HG03457 (cell line): ENCODE results near the gene PER2.

Experiments
- ATAC-seq: cut with Tn5 transposase; IDR thresholded peaks from one replicate; pipeline ENCODE4 v1.9.1; 2021; ENCODE audit warnings: moderate number of reproducible peaks; ENCODE audit not compliant: unreplicated experiment

Gene PER2

DNA sequence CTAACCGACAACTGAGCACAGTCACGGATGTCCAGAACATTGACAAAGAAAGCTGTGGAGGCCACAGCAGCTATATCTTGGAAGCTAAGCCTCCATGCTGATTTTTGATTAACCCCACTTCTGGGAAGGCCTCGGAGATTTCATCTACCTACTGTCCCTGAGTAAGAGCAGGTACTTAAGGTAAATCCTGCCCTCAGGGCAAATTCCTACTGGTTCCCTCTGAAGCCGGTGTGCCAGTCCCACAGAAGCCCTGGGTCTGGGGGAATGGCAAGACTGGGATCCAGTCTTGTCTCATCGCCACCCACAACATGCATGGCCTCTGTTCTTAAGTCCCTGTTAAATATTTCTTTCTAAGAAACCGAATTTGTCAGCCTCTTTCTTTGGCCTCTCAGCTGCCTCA is 18.7 kb downstream of the PER2 start:
- ATAC-seq, result no peak

DNA sequence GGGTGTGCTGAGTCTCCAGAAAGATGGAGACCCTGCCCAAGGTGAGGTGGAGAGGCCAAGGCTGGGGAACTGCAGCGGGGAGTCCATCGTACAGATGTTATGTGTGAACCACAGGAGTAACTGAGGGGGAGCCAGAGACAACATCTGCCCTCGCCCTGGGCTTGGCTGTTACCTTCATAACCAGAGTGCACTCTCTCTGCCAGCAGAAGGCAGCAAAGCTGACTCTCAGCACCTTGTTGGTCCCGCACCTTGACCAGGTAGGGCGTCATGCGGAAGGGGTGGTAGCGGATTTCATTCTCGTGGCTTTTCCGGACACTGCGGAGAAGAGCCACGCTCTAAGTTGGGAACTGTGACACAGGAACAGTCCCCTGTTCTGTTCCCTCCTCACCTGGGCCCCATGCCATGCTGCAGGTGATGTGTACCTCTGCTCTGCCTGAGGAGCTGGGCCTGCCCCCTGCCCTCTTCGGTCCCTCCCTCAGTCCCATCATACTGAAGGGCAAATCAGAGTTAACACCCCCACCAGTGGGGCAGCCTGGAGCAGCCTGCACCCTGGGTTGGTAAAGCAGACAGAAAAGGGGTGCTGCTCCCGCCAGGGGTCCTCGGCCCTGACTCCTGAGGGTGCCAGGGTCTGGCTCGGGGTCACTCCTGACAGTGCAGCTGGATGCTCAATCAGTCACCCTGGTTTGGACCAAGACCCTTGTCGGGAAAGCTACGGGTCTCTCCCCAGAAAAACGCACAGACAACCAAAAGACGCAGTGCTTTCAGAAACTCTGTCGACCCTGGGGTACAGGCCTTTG is 20.3 kb downstream of the PER2 start:
- no peak for ATAC-seq

DNA sequence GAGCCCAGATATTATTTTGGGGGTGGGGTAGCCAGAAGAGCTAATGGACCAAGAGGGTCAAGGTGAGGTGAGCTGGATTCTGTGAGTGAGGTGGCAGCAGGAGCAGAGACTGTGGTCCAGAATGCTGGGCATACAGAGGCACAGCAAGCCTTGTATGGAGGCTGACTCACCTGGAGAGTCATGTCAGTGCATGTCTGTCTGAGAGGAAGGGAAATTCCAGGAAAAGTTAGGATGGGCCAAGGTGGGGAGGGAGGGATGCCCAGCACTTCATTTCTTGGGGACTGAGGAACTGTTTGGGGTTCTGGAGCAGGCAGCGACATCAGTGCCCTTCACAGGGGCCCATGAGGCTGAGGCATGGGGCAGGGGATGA is 21.1 kb downstream of the PER2 start:
- no peak for ATAC-seq

DNA sequence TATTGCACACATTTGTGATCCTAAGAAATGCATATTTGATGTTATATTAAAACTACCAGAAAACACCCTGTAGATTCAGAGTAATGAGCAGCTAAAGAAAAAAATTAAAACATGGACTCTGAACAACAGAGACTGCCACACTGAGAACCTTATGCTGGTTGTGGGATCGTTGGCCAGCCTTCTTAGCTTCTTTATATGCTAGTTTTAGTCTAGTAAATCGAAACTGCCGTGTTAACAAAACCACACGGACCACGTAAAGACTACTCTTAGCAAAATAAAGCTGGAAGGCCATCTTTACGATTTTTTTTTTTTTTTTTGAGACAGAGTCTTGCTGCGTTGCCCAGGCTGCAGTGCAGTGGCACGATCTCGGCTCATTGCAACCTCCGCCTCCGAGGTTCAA is 22.8 kb downstream of the PER2 start:
- no peak for ATAC-seq

DNA sequence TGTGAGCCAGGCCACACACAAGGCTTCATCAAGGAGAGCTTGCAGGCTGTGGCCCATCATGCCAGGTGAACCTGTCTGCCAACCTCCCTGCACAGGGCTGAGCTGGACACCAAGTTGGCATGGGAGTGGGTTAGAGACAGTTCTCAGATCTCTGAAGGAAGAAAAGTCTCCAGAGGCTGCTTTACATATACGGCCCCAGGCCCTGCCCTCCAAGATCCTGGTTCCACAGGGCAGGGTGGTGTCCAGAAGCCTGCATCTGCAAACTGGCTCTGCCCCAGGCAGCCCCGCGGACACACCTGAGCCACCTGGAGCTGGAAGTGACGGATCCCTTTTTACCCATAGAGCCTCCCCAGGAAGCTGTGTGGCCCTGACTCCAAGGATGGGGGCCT is 24.3 kb downstream of the PER2 start:
- no peak for ATAC-seq

DNA sequence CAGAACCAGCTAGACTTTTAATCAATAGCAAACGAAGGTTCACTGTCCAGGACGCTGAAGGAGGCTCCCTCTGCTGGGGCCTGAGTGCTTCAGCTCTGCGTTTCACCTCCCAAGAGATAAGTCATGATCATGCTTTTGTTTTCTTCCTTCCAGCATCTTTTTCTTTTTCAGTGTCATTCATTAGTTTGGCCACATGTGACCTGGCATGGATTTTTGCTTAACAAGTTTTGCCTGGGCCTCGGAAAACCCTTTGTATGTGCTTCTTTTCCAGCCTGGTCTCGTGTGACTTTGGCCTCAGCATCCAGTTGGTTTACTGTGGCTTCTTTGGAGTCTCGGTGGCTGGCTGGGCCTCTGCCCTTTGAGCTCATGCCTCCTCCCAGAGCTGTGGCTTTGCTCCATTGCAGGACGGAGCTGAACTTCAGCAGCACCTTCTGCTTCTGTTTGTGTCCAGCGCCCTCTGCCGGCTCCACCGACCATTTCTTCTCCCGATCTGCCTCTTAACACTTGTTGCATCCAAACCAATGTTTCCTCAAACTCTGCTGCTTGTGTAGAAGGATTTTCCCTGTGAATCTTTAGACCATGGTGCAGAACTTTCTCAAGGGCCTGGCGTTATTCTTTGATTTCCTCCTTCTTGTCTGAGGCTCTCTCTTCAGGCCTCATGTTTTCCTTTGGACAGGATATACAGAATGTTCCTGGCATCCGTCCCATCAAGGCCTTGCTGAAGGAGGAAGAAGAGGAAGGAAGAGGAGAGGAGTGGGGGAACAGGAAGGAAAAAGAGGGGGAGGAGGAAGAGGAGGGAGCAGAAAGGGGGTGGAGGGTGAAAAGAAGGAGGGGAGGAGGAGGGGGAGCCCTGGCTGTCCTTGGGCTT is 25.0 kb downstream of the PER2 start:
- no peak for ATAC-seq

DNA sequence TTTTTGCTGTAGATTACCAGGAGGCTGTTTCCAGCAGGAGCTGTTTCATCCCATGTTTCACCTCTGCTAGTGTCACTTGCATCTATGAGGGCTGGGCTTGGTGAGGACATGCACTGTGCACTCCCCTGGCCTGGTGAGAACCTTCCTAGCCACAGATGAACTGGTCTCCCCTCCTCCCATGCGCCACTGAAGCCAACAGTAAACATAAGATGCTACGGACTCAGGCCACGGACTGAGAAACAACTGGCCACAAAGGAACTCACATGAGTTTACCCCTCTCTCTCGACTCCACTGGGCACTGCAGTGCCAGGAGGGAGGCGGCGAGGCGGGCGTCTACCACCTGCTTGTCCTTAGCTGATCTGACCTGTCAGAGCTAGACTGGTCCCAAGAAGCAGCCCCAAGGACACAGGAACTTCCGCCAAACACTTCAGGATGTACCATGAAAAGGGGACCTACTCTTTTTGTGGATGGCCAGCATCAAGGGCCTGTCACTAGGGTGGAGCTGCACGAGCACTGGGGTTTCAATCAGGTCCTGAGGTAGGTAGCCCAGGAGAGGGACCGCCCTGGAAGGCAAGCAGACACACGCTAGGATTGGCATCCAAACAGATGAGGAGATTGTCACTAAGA is 25.8 kb downstream of the PER2 start:
- no peak for ATAC-seq

DNA sequence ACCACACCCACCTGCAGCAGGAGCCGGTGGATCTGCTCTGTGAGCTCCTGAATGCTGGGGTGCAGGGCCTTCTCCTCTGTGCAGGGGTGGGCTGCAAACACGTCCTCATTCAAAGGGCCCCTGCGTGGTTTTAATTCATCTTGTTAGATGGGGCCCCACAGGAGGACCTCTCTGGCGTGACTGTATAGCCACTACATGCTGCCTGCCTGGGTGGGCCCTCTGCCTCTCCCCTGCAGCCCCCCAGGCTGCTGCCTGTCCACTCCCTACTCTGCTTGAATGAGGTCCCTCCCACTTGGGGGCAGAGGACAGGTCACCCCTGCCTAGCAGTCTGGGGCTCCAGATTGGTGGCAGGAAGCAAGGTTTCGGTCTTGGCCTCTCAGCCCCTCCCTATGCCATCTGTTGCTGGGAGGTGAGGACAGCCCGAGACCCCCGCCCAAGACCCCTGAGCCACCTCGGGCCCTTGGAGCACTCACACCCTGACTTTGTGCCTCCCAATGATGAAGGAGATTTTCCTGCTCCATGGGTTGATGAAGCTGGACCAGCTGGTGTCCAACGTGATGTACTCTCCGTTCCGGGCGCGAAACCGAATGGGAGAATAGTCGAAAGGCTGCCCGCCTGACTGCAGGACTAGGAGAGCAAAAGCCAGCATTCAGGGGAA is 26.6 kb downstream of the PER2 start:
- no peak for ATAC-seq

DNA sequence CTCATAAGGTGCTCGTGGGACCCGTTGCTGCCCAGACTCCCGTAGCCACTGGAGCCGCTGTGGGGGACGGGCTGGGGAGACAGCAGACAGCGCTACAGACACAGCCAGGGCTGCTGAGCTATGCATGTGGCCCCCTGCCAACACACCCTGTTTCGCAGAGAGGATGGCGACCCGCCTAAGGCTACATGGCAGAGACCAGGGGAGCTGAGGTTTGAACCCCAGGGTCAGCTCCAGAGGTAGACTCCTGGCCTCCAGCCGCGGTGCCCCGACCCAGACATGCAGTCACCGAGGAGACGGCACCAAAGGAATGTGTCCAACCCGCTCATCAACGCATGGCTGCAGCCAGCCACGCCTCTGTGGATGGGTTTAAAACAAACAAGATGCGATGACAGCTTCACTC is 27.5 kb downstream of the PER2 start:
- ATAC-seq, result no peak

DNA sequence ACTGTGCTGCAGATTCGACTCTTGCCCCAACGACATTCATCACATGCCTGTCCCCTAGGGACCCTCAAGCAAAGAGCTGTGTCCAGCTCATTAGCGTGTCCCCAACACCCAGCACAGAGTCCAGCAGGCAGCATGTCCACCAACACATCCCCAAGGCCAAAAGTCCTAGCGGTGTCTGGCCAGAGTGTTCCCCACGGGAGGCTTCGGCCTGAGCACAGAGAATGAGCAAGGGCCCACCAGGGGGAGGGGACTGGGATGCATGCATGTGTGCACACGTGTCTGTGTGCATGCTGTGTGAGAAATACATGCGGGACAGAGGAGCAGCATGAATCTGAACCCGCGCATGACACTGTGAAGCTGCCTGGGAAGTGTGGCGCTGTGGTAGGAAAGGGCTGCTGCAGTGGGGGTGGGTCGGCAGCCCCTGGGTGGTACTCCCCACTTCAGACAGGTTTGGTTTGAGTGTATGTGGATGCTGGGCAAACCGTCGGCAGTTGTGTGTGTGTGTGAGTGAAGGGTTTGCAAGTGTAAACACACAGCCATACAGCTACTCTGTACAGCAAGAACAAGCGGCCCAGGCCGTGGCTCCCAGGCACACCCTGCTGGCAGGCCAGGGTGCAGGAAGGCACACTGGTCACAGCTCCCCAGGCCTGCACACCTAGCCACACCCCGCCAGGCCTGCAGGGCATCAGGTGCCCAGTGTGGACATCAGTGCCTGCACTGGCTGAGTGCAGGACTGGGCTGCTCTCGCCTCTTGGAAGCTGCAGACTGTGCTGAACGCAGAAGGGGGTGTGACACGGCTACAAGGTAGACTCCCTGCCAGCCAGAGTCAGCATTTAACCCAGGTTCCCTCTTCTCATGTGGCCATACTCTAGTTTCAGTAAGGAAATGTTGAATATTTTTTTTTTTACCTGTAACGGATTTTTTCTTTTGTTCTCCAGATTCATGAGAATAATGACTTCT is 29.1 kb downstream of the PER2 start:
- ATAC-seq, result no peak

DNA sequence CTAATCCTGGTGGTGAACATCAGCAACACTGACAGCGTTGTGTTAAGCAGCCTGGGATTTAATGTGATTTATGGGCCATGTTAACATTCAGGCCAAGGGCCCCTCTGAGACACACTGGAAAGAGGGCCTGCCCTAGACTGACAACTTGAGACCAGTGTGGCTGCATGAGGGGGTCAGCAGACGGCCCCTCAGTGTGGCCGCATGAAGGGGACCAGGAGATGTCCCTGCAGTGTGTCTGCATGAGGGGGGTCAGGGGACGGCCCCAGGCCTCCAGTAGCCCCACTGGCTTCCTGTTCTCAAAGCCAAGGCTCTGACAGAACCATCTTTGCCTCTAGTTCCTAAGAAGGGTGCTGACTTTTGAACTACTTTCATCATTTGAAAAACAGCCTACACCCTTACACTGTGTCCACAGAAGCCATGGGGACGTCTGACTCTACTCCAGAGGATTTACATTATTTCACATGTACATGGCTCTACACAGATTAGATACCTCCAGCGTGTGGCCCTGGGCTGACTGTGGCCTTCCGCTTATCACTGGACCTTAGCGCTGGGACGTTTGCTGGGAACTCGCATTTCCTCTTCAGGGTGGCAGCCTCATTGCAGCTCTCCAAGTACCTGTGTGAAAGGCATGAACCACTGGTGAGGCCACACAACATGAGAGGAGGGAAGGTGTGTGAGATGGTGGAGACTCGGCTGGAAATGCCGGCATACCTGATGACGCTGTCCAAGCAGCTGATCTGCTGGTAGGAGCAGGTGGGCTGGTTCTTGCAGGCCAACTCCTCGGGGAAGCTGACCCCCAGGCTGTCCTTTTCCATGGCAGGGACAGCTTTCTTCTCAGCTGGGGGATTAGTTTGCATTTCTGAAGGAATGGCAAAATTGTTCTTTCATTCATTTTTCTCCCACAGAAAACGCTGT is 30.4 kb downstream of the PER2 start:
- ATAC-seq, result no peak

DNA sequence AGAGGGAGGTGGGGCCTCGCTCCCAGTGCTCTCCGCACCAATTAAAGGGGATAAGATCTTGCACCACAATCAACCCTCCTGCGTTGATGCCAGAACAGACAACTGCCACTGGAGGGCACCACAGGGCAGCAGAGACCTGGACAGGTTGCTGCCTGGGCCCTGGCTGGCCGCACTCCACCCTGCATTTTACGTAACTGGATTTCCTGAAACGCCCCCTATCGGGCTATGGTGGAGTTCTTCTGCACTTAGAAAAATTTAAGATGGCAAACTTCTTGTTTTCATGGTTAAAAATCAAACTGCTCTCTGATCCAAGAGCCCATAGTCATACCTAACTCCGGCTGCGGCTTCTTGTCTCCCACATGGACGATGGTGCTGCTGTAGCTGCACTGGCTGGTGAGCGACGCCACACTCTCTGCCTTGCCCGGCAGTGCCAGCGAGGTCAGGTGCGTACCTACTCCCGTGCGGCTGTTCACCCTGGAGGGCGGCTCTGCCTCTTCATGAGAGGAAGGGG is 31.8 kb downstream of the PER2 start:
- ATAC-seq, result no peak

DNA sequence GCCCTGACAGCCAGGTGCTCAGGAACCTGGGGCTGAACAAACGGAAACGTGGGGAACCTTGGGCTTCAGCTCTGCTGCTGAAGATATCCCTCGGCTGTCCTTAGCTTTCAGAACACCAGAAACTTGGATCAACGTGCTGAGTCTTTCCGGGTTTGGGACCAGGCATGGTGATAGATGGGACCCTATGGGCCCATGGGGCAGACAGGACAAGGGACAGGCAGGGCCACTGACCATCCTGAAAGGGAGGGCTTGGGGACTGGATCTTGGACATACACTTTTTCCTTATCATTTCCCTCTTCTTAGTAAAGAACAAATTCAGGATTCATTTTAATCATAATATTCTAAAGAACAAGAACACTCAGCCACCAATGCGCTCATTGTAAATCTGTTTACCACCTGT is 32.3 kb downstream of the PER2 start:
- ATAC-seq, result no peak

DNA sequence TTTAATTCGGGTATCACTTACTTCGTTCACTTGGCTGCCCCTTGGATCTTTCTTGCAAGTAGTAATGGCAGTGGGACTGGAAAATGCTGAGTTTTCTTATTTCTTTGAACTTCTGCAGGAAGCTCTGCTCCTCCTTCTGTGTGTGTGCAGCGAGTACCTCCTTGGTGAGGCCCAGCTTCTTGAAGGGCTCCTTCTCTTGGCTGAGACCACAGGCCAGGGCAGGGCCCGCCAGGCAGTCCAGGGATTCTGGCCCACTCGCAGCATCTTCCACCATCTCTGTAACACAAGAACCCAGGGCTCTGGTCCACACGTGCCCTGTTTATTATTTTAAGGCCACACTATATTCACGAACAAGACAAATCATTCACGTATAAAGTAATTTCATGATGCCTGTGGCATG is 32.8 kb downstream of the PER2 start:
- no peak for ATAC-seq

DNA sequence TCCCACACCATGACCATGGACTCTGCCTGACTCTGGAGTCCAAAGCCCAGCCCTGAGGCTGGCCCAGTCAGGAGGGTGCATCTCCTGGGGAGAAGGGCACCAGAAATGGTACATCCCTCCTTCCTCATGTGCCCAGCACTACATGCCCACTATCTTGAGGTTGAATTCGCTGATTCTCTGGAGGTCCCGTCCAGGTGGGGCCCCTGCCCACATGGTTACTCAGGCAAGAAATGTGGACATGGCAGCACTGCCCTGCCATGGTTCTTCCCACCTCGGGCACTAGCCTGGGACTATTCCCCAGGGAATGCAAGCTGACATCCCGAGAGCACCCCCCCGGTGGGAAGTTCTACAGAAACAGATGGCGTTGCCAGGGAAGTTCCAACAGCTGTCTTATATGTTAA is 33.3 kb downstream of the PER2 start:
- no peak for ATAC-seq

DNA sequence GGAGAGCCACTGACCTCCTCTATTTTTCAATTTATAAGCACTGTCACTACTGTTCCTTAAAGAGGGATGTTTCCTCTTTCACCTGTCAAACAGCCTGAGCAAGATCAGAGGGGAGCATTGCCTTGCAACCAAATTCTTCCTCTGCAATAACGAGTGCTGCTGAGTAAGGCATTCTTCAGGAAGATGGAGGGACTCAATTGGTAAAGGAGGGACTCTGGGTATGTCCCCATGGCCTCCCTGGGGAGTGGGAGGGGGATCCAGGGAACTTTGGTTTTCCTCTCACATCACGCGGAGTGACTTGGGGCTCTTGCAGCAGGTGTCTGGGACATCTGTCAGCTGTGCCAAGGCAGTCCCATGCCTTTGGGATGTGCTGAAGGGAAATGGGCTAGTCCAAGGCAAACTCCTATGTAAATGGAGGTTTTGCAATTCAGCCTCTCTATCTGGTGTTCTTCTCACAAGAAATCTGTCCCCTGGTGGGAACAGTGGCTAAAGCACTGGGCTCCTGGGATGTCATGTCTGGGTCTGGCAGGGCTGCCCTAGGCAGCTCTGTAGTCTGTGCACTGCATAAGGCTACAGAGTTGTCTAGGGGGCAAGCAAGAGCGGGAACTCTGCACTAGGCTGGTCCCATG is 34.2 kb downstream of the PER2 start:
- no peak for ATAC-seq

DNA sequence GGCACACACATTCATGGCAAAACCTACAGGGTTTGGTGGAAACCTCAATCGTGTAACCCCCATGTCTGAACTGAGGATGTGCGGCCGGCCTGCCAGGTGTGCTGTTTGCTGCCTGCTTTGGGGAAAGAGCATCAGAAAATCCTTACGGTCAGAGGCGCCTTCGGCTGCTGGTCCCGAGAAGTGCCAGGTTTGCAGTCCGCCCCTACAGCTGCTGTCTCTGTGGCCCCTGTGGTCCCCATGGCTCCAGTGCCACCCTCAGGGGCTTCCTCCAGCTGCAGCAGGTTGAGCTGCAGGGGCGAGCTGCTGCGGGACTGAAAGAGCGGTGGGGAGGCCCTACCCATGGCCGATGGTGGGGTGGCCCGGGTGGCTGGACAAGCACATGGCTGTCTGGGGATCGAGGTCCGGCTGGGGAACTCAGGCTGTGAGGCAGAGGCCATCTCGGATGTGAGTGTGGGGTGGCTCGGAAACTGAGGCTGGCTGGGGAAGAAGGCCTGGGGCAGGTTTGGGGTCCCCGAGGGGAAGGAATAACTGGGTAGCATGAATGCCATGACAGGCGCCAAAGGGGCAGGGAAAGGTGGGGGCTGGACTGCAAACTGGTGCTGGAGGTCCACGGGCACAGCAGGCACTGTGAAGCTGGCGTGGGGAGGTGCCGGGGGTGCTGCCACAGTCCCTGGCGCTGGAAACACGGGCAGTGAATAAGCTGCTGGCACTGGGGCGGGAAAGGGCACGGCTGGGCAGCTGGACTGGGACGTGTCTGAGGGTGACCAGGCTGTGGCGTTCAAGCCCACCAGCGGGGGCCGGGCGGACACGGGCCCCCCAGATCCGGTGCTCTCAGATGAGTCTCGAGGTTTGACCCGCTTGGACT is 35.4 kb downstream of the PER2 start:
- ATAC-seq, result no peak

DNA sequence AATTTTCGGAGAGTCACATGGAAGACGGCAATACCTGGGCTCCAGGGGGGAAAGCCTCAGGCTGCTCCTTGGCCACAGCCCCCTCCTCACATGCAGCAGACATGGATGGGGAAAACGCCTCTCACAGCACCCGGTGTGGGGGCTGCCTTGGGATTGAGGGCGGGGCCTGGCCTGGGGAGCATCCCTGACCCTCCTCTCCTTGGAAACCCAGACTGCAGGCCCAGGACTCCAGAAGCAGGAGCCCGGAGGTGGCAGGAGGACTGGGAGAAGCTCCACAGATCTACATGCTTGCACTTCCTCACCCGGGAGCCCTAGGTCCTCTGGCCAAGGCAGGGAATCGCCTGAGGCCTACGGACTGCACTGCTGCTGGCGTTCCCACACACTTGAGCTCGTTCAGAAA is 36.4 kb downstream of the PER2 start:
- no peak for ATAC-seq
